A673 (cell line): ENCODE data around the gene SECTM1. TPM values are rescaled to one million over a fixed set of nuclear protein-coding genes. Genes with fewer than 3 reads are reported as not detected.
"Not testable (repeated sequence)": the region's sequence is repeated elsewhere in the genome, so short reads cannot be mapped to it uniquely, and the experiment has no call there.

Experiments
- BruUV-seq: library from RNA; stranded (reverse); fragments of 400-500 nt; replicated peaks from 2 replicates; lab custom pipeline; 2021; lab: Mats Ljungman, UMichigan
- CTCF ChIA-PET: fragments of 300-600 bp; sonication (Branson Sonifier 250); formaldehyde crosslinking; loops from one replicate; lab custom pipeline; 2022; ENCODE audit warnings: antibody characterized with exemption; lab: Charles Lee
- POLR2A ChIA-PET: fragments of 300-600 bp; sonication (Branson Sonifier 250); formaldehyde crosslinking; loops from one replicate; lab custom pipeline; 2022; ENCODE audit warnings: antibody characterized with exemption; ENCODE audit not compliant: low non-redundant PET; lab: Charles Lee
- DNase-seq: peaks from one replicate; pipeline ENCODE4 v3.0.0-alpha.2; 2015; ENCODE audit warnings: low spot score
- H3K27ac ChIP-seq: fragments of 200-600 bp; sonication (generic); 2 replicates; pipeline ENCODE4 v1.5.1; 2016; ENCODE audit warnings: mixed run types, low read depth, mild to moderate bottlenecking, mixed read lengths, antibody characterized with exemption, low read length; ENCODE audit not compliant: poor library complexity, severe bottlenecking
- H3K27me3 ChIP-seq: fragments of 200-600 bp; sonication (generic); replicated peaks from 2 replicates; pipeline ENCODE4 v1.6.1; 2017; ENCODE audit warnings: mixed run types, low read depth, mild to moderate bottlenecking, mixed read lengths, antibody characterized with exemption, low read length; ENCODE audit not compliant: insufficient read depth, poor library complexity
- H3K36me3 ChIP-seq: fragments of 200-600 bp; sonication (generic); 2 replicates; pipeline ENCODE4 v1.6.1; 2016; ENCODE audit warnings: mixed run types, mild to moderate bottlenecking, mixed read lengths, antibody characterized with exemption, low read length; ENCODE audit not compliant: insufficient read depth, poor library complexity, severe bottlenecking
- H3K4me1 ChIP-seq: fragments of 200-600 bp; sonication (generic); 2 replicates; pipeline ENCODE4 v1.6.1; 2017; ENCODE audit warnings: mixed run types, mild to moderate bottlenecking, mixed read lengths, antibody characterized with exemption, low read length; ENCODE audit not compliant: insufficient read depth, poor library complexity, severe bottlenecking
- H3K4me3 ChIP-seq: fragments of 200-600 bp; sonication (generic); 2 replicates; pipeline ENCODE4 v1.5.1; 2016; ENCODE audit warnings: low read depth, mixed run types, mild to moderate bottlenecking, mixed read lengths, low read length; ENCODE audit not compliant: poor library complexity, severe bottlenecking
- H3K9me3 ChIP-seq: fragments of 200-600 bp; sonication (generic); 2 replicates; pipeline ENCODE4 v1.6.1; 2016; ENCODE audit warnings: mixed run types, low read depth, mild to moderate bottlenecking, mixed read lengths, antibody characterized with exemption, low read length; ENCODE audit not compliant: poor library complexity, severe bottlenecking
- EZH2 ChIP-seq: fragments of 200-600 bp; sonication (generic); IDR thresholded peaks from 2 replicates; pipeline ENCODE4 v1.6.1; 2017; ENCODE audit warnings: borderline replicate concordance, low read depth, mild to moderate bottlenecking, mixed read lengths, antibody characterized with exemption, low read length; ENCODE audit not compliant: poor library complexity, severe bottlenecking
- intact Hi-C: fragments of 100-400 bp; cut with micrococcal nuclease; formaldehyde crosslinking; loops from one replicate; pipeline ENCODE4 v1.10.0; 2022; ENCODE audit not compliant: unreplicated experiment
- total RNA-seq: library from RNA; stranded (reverse); gene quantifications from 2 replicates; pipeline ENCODE4 v1.2.3, GENCODE V29; 2021
- TF ChIP-seq, protein P1 (sequence below): fragments of 300-800, 200-600 bp; sonication (generic); conservative IDR thresholded peaks from 2 replicates; pipeline ENCODE4 v1.5.1; 2017; ENCODE audit warnings: low read depth, mild to moderate bottlenecking, antibody characterized with exemption, low read length, moderate library complexity, mixed read lengths

Gene SECTM1
- total RNA-seq, 1 experiment from 2014 or later: 1.4 TPM

DNA sequence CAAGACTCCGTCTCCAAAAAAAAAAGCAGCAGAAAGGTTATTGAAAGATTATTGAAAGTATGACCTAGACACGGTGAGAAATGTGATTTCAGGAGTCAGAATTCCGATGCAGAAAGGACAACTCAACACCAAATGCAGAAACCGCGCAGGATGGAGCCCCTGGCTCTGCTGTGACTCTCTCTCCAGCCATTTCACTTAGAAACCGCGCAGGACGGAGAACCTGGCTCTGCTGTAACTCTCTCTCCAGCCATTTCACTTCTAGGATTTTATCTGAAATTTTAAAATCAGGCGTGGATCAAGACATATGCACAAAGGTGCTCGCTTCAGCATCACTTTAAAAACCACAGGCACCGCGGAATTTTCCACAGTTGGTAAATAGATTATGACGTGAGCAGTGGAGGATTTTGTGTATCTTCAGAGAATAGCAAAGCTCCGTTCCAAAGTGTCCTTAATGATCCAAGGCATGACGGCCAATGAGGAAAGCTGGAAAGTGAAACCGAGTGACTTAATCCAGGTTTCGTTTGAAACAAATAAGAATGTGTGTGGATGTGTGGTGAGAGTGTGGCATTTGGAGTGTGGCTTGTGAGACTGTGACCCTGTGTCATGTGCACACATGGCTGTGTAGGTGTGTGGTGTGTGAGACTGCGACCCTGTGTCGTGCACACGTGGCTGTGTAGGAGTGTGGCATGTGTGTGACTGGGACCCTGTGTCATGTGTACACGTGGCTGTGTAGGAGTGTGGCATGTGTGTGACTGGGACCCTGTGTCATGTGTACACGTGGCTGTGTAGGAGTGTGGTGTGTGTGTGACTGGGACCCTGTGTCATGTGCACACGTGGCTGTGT is 47.5 kb upstream of the SECTM1 start:
- CTCF ChIA-PET: no interaction called here
- Histone ChIP-seq H3K9me3 (no peaks in the 10 kb centered on the region), H3K27me3 (no peaks in the 10 kb centered on the region), H3K4me1 (peaks cover 6% of the 10 kb centered on the region), H3K27ac (no peak overlapping the region), H3K36me3 (no peaks in the 10 kb centered on the region), H3K4me3 (no peak overlapping the region)
- no TSS peak for BruUV-seq
- intact Hi-C loops: no loop called here
- DNase-seq: no peak
- no peak for TF ChIP-seq EZH2
- TF ChIP-seq, protein P1, sequence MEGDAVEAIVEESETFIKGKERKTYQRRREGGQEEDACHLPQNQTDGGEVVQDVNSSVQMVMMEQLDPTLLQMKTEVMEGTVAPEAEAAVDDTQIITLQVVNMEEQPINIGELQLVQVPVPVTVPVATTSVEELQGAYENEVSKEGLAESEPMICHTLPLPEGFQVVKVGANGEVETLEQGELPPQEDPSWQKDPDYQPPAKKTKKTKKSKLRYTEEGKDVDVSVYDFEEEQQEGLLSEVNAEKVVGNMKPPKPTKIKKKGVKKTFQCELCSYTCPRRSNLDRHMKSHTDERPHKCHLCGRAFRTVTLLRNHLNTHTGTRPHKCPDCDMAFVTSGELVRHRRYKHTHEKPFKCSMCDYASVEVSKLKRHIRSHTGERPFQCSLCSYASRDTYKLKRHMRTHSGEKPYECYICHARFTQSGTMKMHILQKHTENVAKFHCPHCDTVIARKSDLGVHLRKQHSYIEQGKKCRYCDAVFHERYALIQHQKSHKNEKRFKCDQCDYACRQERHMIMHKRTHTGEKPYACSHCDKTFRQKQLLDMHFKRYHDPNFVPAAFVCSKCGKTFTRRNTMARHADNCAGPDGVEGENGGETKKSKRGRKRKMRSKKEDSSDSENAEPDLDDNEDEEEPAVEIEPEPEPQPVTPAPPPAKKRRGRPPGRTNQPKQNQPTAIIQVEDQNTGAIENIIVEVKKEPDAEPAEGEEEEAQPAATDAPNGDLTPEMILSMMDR: no peak
- POLR2A ChIA-PET: no interaction called here

DNA sequence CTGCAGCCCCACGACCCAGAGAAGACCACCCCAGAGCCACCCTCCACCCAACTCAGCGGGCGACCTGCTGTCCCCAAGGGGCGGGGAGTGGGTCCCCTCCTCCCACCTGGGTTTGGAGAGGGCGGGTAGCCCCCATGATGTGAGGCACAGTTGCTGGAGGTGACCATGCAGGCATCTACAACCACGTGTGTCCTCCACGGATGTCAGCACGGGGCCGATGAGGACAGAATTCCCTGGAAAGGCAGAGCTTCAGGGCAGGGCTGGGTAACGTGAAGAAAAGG is 45.1 kb upstream of the SECTM1 start:
- CTCF ChIA-PET: interaction anchor here (0.6 kb wide), 1 partner anchor 55 kb away, joined by 5 read pairs; no protein-coding TSS in a partner anchor
- no TSS peak for BruUV-seq
- H3K9me3 ChIP-seq: no peaks in the 10 kb centered on the region
- no peaks in the 10 kb centered on the region for H3K27me3 ChIP-seq
- POLR2A ChIA-PET: no interaction called here
- no peak for TF ChIP-seq EZH2
- TF ChIP-seq, protein P1: no peak
- H3K36me3 ChIP-seq: no peaks in the 10 kb centered on the region
- intact Hi-C loops: no loop called here
- no peak overlapping the region for H3K4me3 ChIP-seq
- H3K27ac ChIP-seq: no peak overlapping the region
- no peak for DNase-seq
- peaks cover 6% of the 10 kb centered on the region for H3K4me1 ChIP-seq

DNA sequence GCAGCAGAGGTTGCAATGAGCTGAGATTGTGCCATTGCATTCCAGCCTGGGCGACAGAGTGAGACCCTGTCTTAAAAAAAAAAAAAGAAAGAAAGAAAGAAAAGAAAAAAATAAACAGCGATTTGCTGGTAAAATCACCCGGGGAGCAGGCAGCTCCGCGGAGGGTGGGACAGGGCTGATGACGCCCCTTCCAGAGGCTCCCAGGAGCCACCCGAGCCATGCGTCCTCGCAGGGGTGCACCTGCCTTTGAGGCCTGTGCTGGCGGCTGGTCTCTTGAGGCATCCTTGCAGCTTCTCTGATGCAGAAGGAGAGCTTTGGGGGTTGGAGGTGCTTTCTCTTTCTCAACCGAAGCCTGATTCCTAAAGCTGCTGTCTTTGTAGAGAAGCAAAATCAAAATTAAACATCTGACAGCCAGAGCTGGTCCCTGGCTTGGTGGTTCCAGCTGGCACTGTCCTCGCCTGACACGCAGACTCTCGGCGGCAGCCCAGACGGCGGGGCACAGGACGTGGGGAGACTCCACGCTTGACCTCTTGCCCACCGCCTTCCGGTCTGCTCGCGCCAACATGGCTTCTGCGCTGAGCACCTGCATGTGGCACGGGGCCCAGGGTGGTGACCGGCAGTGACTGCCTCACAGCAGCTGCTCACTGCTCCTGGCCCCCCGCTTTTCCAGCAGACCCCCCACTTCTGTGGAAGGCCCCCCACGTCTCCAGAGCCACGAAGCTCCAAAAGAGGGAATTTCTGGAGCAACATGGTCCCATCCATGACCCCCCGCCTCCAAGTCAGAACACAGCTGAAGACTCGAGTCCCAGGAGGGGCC is 44.6 kb upstream of the SECTM1 start:
- CTCF ChIA-PET: interaction anchor here (0.6 kb wide), 1 partner anchor 55 kb away, joined by 5 read pairs; no protein-coding TSS in a partner anchor
- peaks cover 7% of the 10 kb centered on the region for H3K4me1 ChIP-seq
- no TSS peak for BruUV-seq
- intact Hi-C loops: no loop called here
- TF ChIP-seq EZH2: no peak
- TF ChIP-seq, protein P1: no peak
- no peaks in the 10 kb centered on the region for H3K27me3 ChIP-seq
- H3K4me3 ChIP-seq: no peak overlapping the region
- H3K36me3 ChIP-seq: no peaks in the 10 kb centered on the region
- no peaks in the 10 kb centered on the region for H3K9me3 ChIP-seq
- POLR2A ChIA-PET: no interaction called here
- DNase-seq: no peak
- H3K27ac ChIP-seq: no peak overlapping the region

DNA sequence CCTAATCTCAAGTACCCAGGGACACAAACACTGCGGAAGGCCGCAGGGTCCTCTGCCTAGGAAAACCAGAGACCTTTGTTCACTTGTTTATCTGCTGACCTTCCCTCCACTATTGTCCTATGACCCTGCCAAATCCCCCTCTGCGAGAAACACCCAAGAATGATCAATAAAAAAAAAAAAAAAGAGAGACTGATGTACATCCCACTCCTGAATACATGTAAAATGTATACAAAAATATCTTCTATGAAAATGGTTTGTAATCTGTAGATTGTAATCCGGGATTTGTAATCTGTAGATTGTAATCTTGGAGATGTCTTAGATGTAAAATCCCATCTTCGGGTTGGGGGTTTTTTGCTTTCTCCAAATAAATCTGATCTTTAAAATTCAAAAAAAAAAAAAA is 43.7 kb upstream of the SECTM1 start:
- intact Hi-C loops, H3K36me3 ChIP-seq, H3K27ac ChIP-seq, H3K9me3 ChIP-seq, CTCF ChIA-PET, BruUV-seq, H3K27me3 ChIP-seq, DNase-seq, H3K4me3 ChIP-seq, POLR2A ChIA-PET: not testable (repeated sequence)
- H3K4me1 ChIP-seq: peaks cover 15% of the 10 kb centered on the region
